Epithelial cell of esophagus (primary cell): ENCODE measurements around the gene MS4A8.
"Not testable (repeated sequence)": the region's sequence is repeated elsewhere in the genome, so short reads cannot be mapped to it uniquely, and the experiment has no call there.

Experiments
- DNase-seq: peaks from one replicate; pipeline ENCODE4 v3.0.0; 2010; ENCODE audit warnings: low read depth
- H3K4me3 ChIP-seq: 2 replicates; pipeline ENCODE4 v1.5.1; 2011; ENCODE audit warnings: mild to moderate bottlenecking, low read length, control low read depth
- CTCF ChIP-seq: IDR thresholded peaks from 2 replicates; pipeline ENCODE4 v1.5.1; 2011; ENCODE audit warnings: low read depth, mild to moderate bottlenecking, low read length, control low read depth, inconsistent platforms; ENCODE audit not compliant: insufficient read depth; ENCODE audit errors: missing control alignments

The MS4A8 gene

GRCh38 chr11:60699284-60699691 lies at the start of gene MS4A8:
TSS of gene MS4A8 (plus strand) at chr11:60699612. CDS start at chr11:60700861, 1,249 bp downstream.
- H3K4me3 ChIP-seq: no peak within 1 kb of the TSS
- TF ChIP-seq CTCF: no peak
- DNase-seq: no peak

GRCh38 chr11:60657888-60658287 lies 41.5 kb upstream of the MS4A8 start:
- DNase-seq: no peak
- TF ChIP-seq CTCF: no peak
- no peak overlapping the region for H3K4me3 ChIP-seq

- no peak for DNase-seq
- no peak for TF ChIP-seq CTCF
- no peak overlapping the region for H3K4me3 ChIP-seq
These were observed 41.0 kb upstream of the MS4A8 start for GRCh38 chr11:60658409-60658808.

GRCh38 chr11:60672255-60672654 lies 27.2 kb upstream of the MS4A8 start:
- no peak for TF ChIP-seq CTCF
- no peak for DNase-seq
- no peak overlapping the region for H3K4me3 ChIP-seq

- not testable (repeated sequence) for DNase-seq, H3K4me3 ChIP-seq
These were observed 21.2 kb upstream of the MS4A8 start for GRCh38 chr11:60678231-60678630.

GRCh38 chr11:60679879-60680278 lies 19.5 kb upstream of the MS4A8 start:
- no peak for DNase-seq
- H3K4me3 ChIP-seq: no peak overlapping the region
- no peak for TF ChIP-seq CTCF

- no peak for DNase-seq
- no peak for TF ChIP-seq CTCF
- H3K4me3 ChIP-seq: no peak overlapping the region
These were observed 18.8 kb upstream of the MS4A8 start for GRCh38 chr11:60680455-60681119.

- not testable (repeated sequence) for DNase-seq, H3K4me3 ChIP-seq
These were observed 14.9 kb upstream of the MS4A8 start for GRCh38 chr11:60684541-60684848.
